ENCODE results near the gene SHFL.

GRCh38 chr19:10076535-10076934 lies 9.6 kb upstream of the SHFL start:
- TF ChIP-seq CTCF (IDR thresholded peaks at IDR 0.05; ENCODE audit: control extremely low read depth in 1 of 3, insufficient read depth in 1 of 3, low read depth in 1 of 3, low read length in 3 of 3) (no peak), EP300 (IDR thresholded peaks at IDR 0.05; ENCODE audit: borderline replicate concordance in 1 of 2, low read depth in 2 of 2, low read length in 2 of 2) (no peak), EZH2 (IDR thresholded peaks at IDR 0.05; ENCODE audit: low read depth, low read length, severe bottlenecking) (no peak), KDM1A (IDR thresholded peaks at IDR 0.05; ENCODE audit: borderline replicate concordance, low read length) (no peak), HDAC6 (IDR thresholded peaks at IDR 0.05; ENCODE audit: low read depth, low read length) (no peak), TEAD4 (IDR thresholded peaks at IDR 0.05; ENCODE audit: low read depth, low read length) (no peak), E2F6 (IDR thresholded peaks at IDR 0.05) (no peak), ZNF274 (IDR thresholded peaks at IDR 0.05; ENCODE audit: borderline replicate concordance, extremely low read depth, low read length) (no peak), RAD21 (IDR thresholded peaks at IDR 0.05 in 1 of 2, conservative IDR thresholded peaks at IDR 0.05 in 1 of 2; ENCODE audit: low read depth in 2 of 2, low read length in 2 of 2) (no peak), YY1 (IDR thresholded peaks at IDR 0.05; ENCODE audit: low read depth, low read length) (no peak), TAF1 (IDR thresholded peaks at IDR 0.05; ENCODE audit: low read depth, low read length) (no peak)
